ENCODE measurements around the gene SLCO2B1.

Gene SLCO2B1

GRCh38 chr11:75132080-75132479, 18.8 kb upstream of the SLCO2B1 start:
- H3K9me3 ChIP-seq (ENCODE audit: insufficient read depth, low read length, severe bottlenecking) = no peaks in the 10 kb centered on the region
- H3K4me1 ChIP-seq (ENCODE audit: insufficient read depth, low read length) = no peaks in the 10 kb centered on the region
- ATAC-seq (ENCODE audit: insufficient read depth, low read depth) (no peak), DNase-seq (no peak)
- no peak overlapping the region for H3K27ac ChIP-seq (ENCODE audit: low read length)
- H3K4me3 ChIP-seq (ENCODE audit: low read depth in 1 of 2, low read length in 2 of 2) = no peak overlapping the region
- H3K36me3 ChIP-seq (ENCODE audit: insufficient read depth, low read length) = no peaks in the 10 kb centered on the region
- H4K20me1 ChIP-seq (ENCODE audit: insufficient read depth, low read length) = no peaks in the 10 kb centered on the region
- H2AFZ ChIP-seq (ENCODE audit: low read depth, low read length) = no peak overlapping the region
- no peak overlapping the region for H3K4me2 ChIP-seq (ENCODE audit: insufficient read depth, low read length)
- no peaks in the 10 kb centered on the region for H3K79me2 ChIP-seq (ENCODE audit: insufficient read depth, low read length)
- H3K9ac ChIP-seq (ENCODE audit: low read depth, low read length) = no peak overlapping the region
- TF ChIP-seq CTCF (IDR thresholded peaks at IDR 0.05; ENCODE audit: borderline replicate concordance, extremely low read depth, low read length, poor library complexity, severe bottlenecking) = no peak
- no peak for TF ChIP-seq EZH2 (IDR thresholded peaks at IDR 0.05; ENCODE audit: borderline replicate concordance, low read depth, low read length, severe bottlenecking)
- H3K27me3 ChIP-seq (ENCODE audit: insufficient read depth, low read length, poor library complexity) = peaks cover 11% of the 10 kb centered on the region

GRCh38 chr11:75133976-75134375, 16.9 kb upstream of the SLCO2B1 start:
- H4K20me1 ChIP-seq (ENCODE audit: insufficient read depth, low read length) = no peaks in the 10 kb centered on the region
- no peaks in the 10 kb centered on the region for H3K9me3 ChIP-seq (ENCODE audit: insufficient read depth, low read length, severe bottlenecking)
- ATAC-seq (ENCODE audit: insufficient read depth, low read depth) (no peak), DNase-seq (no peak)
- no peak overlapping the region for H3K4me3 ChIP-seq (ENCODE audit: low read depth in 1 of 2, low read length in 2 of 2)
- H3K9ac ChIP-seq (ENCODE audit: low read depth, low read length) = no peak overlapping the region
- TF ChIP-seq CTCF (IDR thresholded peaks at IDR 0.05; ENCODE audit: borderline replicate concordance, extremely low read depth, low read length, poor library complexity, severe bottlenecking) (no peak), EZH2 (IDR thresholded peaks at IDR 0.05; ENCODE audit: borderline replicate concordance, low read depth, low read length, severe bottlenecking) (no peak)
- no peak overlapping the region for H3K27ac ChIP-seq (ENCODE audit: low read length)
- no peaks in the 10 kb centered on the region for H3K4me1 ChIP-seq (ENCODE audit: insufficient read depth, low read length)
- no peaks in the 10 kb centered on the region for H3K79me2 ChIP-seq (ENCODE audit: insufficient read depth, low read length)
- H3K36me3 ChIP-seq (ENCODE audit: insufficient read depth, low read length) = no peaks in the 10 kb centered on the region
- H3K4me2 ChIP-seq (ENCODE audit: insufficient read depth, low read length) = no peak overlapping the region
- H2AFZ ChIP-seq (ENCODE audit: low read depth, low read length) = no peak overlapping the region
- peaks cover 16% of the 10 kb centered on the region for H3K27me3 ChIP-seq (ENCODE audit: insufficient read depth, low read length, poor library complexity)

GRCh38 chr11:75135021-75135650, 15.8 kb upstream of the SLCO2B1 start:
- no peaks in the 10 kb centered on the region for H4K20me1 ChIP-seq (ENCODE audit: insufficient read depth, low read length)
- no peak overlapping the region for H3K9ac ChIP-seq (ENCODE audit: low read depth, low read length)
- no peak overlapping the region for H3K27ac ChIP-seq (ENCODE audit: low read length)
- ATAC-seq (ENCODE audit: insufficient read depth, low read depth) = no peak
- no peak overlapping the region for H2AFZ ChIP-seq (ENCODE audit: low read depth, low read length)
- no peaks in the 10 kb centered on the region for H3K9me3 ChIP-seq (ENCODE audit: insufficient read depth, low read length, severe bottlenecking)
- H3K4me3 ChIP-seq (ENCODE audit: low read depth in 1 of 2, low read length in 2 of 2) = no peak overlapping the region
- H3K79me2 ChIP-seq (ENCODE audit: insufficient read depth, low read length) = no peaks in the 10 kb centered on the region
- no peak for DNase-seq
- H3K4me1 ChIP-seq (ENCODE audit: insufficient read depth, low read length) = no peaks in the 10 kb centered on the region
- no peak overlapping the region for H3K4me2 ChIP-seq (ENCODE audit: insufficient read depth, low read length)
- H3K36me3 ChIP-seq (ENCODE audit: insufficient read depth, low read length) = no peaks in the 10 kb centered on the region
- no peak for TF ChIP-seq EZH2 (IDR thresholded peaks at IDR 0.05; ENCODE audit: borderline replicate concordance, low read depth, low read length, severe bottlenecking)
- no peak for TF ChIP-seq CTCF (IDR thresholded peaks at IDR 0.05; ENCODE audit: borderline replicate concordance, extremely low read depth, low read length, poor library complexity, severe bottlenecking)
- peaks cover 16% of the 10 kb centered on the region for H3K27me3 ChIP-seq (ENCODE audit: insufficient read depth, low read length, poor library complexity)
